HFFc6 (cell line): Measurements from ENCODE around the gene STAP1. TPM values are rescaled to one million over a fixed set of nuclear protein-coding genes. Genes with fewer than 3 reads are reported as not detected.

Experiments
- DNase-seq: peaks from one replicate; pipeline ENCODE4 v3.0.0-alpha.2; 2018
- H3K27ac Mint-ChIP-seq: 2 replicates; pipeline ENCODE4 v1.8.0; 2020; ENCODE audit warnings: mild to moderate bottlenecking, mixed read lengths
- H3K27me3 Mint-ChIP-seq: 2 replicates; pipeline ENCODE4 v1.8.0; 2021; ENCODE audit warnings: mild to moderate bottlenecking, moderate library complexity, mixed read lengths; ENCODE audit not compliant: insufficient read depth
- H3K36me3 Mint-ChIP-seq: 2 replicates; pipeline ENCODE4 v1.8.0; 2021; ENCODE audit warnings: low read depth, mixed read lengths
- H3K4me1 Mint-ChIP-seq: 2 replicates; pipeline ENCODE4 v1.8.0; 2020; ENCODE audit warnings: low read depth, mixed read lengths
- H3K4me3 Mint-ChIP-seq: 2 replicates; pipeline ENCODE4 v1.8.0; 2020; ENCODE audit warnings: mild to moderate bottlenecking, moderate library complexity, mixed read lengths
- H3K9me3 Mint-ChIP-seq: 2 replicates; pipeline ENCODE4 v1.8.0; 2020; ENCODE audit warnings: mild to moderate bottlenecking, mixed read lengths
- CTCF ChIP-seq: fragments of 200-600 bp; sonication (generic); IDR thresholded peaks from 2 replicates; pipeline ENCODE4 v1.5.0; 2021; ENCODE audit warnings: antibody characterized with exemption, mild to moderate bottlenecking
- total RNA-seq, 6 experiments: library from RNA; stranded (reverse); fragmentation: NEBNext Ultra II Directional; extraction: Animal tissue kit (Norgen Biotek cat#: 25700); gene quantifications; 2 replicates in 1 of 6; 3 replicates in 5 of 6; pipeline ENCODE4 v1.2.3, GENCODE V29; 2021

The STAP1 gene
- total RNA-seq, 6 experiments from 2014 or later = not detected

GRCh38 chr4:67556436-67556835 is 2.1 kb upstream of the STAP1 start:
- no peaks in the 10 kb centered on the region for H3K4me1 Mint-ChIP-seq
- H3K27ac Mint-ChIP-seq = no peak overlapping the region
- peaks cover 7% of the 10 kb centered on the region for H3K27me3 Mint-ChIP-seq
- no peak for DNase-seq
- no peak overlapping the region for H3K4me3 Mint-ChIP-seq
- no peaks in the 10 kb centered on the region for H3K9me3 Mint-ChIP-seq
- TF ChIP-seq CTCF = no peak
- no peaks in the 10 kb centered on the region for H3K36me3 Mint-ChIP-seq

GRCh38 chr4:67565284-67565683 is 6.8 kb downstream of the STAP1 start:
- no peaks in the 10 kb centered on the region for H3K4me1 Mint-ChIP-seq
- TF ChIP-seq CTCF = no peak
- DNase-seq = no peak
- H3K4me3 Mint-ChIP-seq = no peak overlapping the region
- no peaks in the 10 kb centered on the region for H3K36me3 Mint-ChIP-seq
- H3K27ac Mint-ChIP-seq = no peak overlapping the region
- peaks cover 4% of the 10 kb centered on the region; the same call in 1 of the 2 replicates for H3K27me3 Mint-ChIP-seq
- no peaks in the 10 kb centered on the region for H3K9me3 Mint-ChIP-seq

GRCh38 chr4:67566335-67566734 is 7.8 kb downstream of the STAP1 start:
- Mint-ChIP-seq H3K4me1 (no peaks in the 10 kb centered on the region), H3K27me3 (no peaks in the 10 kb centered on the region), H3K4me3 (no peak overlapping the region), H3K27ac (no peak overlapping the region), H3K36me3 (no peaks in the 10 kb centered on the region), H3K9me3 (no peaks in the 10 kb centered on the region)
- no peak for TF ChIP-seq CTCF
- no peak for DNase-seq

GRCh38 chr4:67568820-67569219 is 10.3 kb downstream of the STAP1 start:
- DNase-seq = no peak
- Mint-ChIP-seq H3K27me3 (peaks cover 4% of the 10 kb centered on the region; the same call in 1 of the 2 replicates), H3K4me3 (no peak overlapping the region), H3K9me3 (no peaks in the 10 kb centered on the region), H3K27ac (no peak overlapping the region), H3K36me3 (no peaks in the 10 kb centered on the region), H3K4me1 (no peaks in the 10 kb centered on the region)
- TF ChIP-seq CTCF = no peak

- Mint-ChIP-seq H3K36me3 (no peaks in the 10 kb centered on the region), H3K4me3 (no peak overlapping the region), H3K27ac (no peak overlapping the region), H3K9me3 (no peaks in the 10 kb centered on the region), H3K4me1 (no peaks in the 10 kb centered on the region), H3K27me3 (peaks cover 5% of the 10 kb centered on the region; the same call in 1 of the 2 replicates)
- DNase-seq = no peak
- no peak for TF ChIP-seq CTCF
Measured at GRCh38 chr4:67570537-67570936, 12.0 kb downstream of the STAP1 start.

GRCh38 chr4:67571975-67572374 is 13.4 kb downstream of the STAP1 start:
- no peaks in the 10 kb centered on the region for H3K4me1 Mint-ChIP-seq
- H3K27ac Mint-ChIP-seq = no peak overlapping the region
- peaks cover 10% of the 10 kb centered on the region; the same call in 1 of the 2 replicates for H3K27me3 Mint-ChIP-seq
- TF ChIP-seq CTCF = no peak
- no peaks in the 10 kb centered on the region for H3K36me3 Mint-ChIP-seq
- H3K4me3 Mint-ChIP-seq = no peak overlapping the region
- DNase-seq = no peak
- no peaks in the 10 kb centered on the region for H3K9me3 Mint-ChIP-seq
